Duodenal mucosa (tissue), 2 donors: ENCODE measurements around the gene TM9SF4.

Experiments used
- H3K27ac ChIP-seq: one replicate; pipeline ENCODE4 v1.7.0; 2013; ENCODE audit warnings: low read depth, low read length
- H3K27me3 ChIP-seq, 2 donors: one replicate each; pipeline ENCODE4 v1.7.0; 2013; ENCODE audit warnings: low read length in 2 of 2, control low read depth in 1 of 2; ENCODE audit not compliant: insufficient read depth in 2 of 2, control insufficient read depth in 1 of 2
- H3K36me3 ChIP-seq, 2 donors: one replicate each; pipeline ENCODE4 v1.7.0; 2013; ENCODE audit warnings: low read length in 2 of 2, control low read depth in 1 of 2; ENCODE audit not compliant: insufficient read depth in 2 of 2, control insufficient read depth in 1 of 2
- H3K4me1 ChIP-seq, 2 donors: one replicate each; pipeline ENCODE4 v1.7.0; 2013; ENCODE audit warnings: low read length in 2 of 2, control low read depth in 1 of 2; ENCODE audit not compliant: insufficient read depth in 2 of 2, control insufficient read depth in 1 of 2
- H3K4me3 ChIP-seq, 2 donors: one replicate each; pipeline ENCODE4 v1.7.0; 2013; ENCODE audit warnings: low read length in 2 of 2, low read depth in 1 of 2
- H3K9ac ChIP-seq, 2 donors: one replicate each; pipeline ENCODE4 v1.7.0; 2013; ENCODE audit warnings: low read length in 2 of 2, low read depth in 1 of 2
- H3K9me3 ChIP-seq, 2 donors: one replicate each; pipeline ENCODE4 v1.7.0; 2013; ENCODE audit warnings: low read length in 2 of 2, control low read depth in 1 of 2; ENCODE audit not compliant: control insufficient read depth in 1 of 2

The TM9SF4 gene, protein sequence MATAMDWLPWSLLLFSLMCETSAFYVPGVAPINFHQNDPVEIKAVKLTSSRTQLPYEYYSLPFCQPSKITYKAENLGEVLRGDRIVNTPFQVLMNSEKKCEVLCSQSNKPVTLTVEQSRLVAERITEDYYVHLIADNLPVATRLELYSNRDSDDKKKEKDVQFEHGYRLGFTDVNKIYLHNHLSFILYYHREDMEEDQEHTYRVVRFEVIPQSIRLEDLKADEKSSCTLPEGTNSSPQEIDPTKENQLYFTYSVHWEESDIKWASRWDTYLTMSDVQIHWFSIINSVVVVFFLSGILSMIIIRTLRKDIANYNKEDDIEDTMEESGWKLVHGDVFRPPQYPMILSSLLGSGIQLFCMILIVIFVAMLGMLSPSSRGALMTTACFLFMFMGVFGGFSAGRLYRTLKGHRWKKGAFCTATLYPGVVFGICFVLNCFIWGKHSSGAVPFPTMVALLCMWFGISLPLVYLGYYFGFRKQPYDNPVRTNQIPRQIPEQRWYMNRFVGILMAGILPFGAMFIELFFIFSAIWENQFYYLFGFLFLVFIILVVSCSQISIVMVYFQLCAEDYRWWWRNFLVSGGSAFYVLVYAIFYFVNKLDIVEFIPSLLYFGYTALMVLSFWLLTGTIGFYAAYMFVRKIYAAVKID

DNA sequence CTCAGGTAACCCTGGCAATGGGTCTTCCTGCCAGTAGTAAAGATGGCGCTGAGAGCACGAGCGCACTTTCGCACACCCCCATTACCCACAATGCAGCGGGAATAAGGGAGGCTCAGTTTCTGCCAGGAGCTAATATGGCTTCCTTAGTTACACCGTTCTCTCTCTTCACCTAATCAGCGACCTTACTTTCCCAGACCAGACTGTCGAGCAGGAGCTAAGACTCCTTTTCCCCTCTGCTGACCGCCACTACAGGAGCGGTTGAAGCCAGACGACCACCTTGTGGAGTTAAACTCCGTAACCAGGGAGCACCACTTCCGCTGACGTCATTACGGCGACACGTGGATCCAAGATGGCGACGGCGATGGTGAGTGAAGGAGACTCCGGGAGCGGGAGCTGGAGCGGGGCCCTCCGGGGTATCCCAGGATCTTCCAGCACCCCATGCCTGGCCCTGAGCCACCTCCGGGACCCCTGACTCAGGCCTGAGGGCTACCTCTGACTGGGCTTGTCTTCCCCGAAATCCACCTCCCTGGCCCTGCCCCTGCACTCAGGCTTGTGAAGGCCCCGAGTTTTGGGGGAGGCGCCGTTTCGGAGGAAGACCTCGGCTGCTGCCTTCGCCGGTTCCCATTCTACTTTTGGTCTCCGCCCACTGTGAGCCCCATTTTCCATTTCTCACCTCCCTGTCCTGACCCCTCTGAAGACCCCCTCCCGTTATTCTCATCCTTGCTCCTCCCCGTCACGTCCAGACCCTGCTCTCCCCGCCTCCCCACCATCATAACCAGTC, at the start of gene TM9SF4:
TM9SF4 (plus strand) TSS at position 323 of the 781 bp plus-strand sequence; CDS start at position 350, 27 bp downstream.
- H3K4me3 ChIP-seq = peak within 1 kb of the TSS; percentile 91 to 100
- H3K4me1 ChIP-seq = peaks cover 37 to 39% of the 10 kb centered on the region in 2 donors
- no peaks in the 10 kb centered on the region for H3K9me3 ChIP-seq

DNA sequence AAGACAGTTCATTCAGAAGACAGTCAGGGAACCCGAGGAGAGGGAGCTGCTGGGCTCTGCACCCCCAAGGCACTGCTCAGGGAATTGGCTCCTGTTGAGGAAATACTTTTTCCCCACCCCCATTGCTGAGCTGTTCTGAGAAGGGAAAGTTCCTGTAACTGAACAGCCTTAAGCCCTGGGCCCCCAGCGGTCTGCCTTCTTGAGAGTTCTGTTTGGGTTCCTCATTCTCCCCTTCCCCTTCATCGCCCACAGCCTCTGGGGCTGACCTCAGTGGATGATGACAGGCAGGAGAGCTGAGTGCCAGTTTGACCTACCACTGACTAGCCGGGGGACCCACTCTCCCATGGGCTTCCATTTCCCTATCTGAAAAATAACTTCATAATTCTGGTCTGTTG, 46.7 kb upstream of the TM9SF4 start:
- Histone ChIP-seq H3K36me3 (no peaks in the 10 kb centered on the region), H3K9me3 (no peaks in the 10 kb centered on the region), H3K4me3 (no peak overlapping the region), H3K27ac (no peak overlapping the region), H3K4me1 (no peaks in the 10 kb centered on the region), H3K27me3 (peaks cover 7 to 9% of the 10 kb centered on the region in 2 donors), H3K9ac (no peak overlapping the region)

More for the DNA sequence above, at the start of gene TM9SF4:
- Histone ChIP-seq H3K27me3 (peaks cover 0 to 3% of the 10 kb centered on the region in 2 donors), H3K36me3 (no peaks in the 10 kb centered on the region), H3K27ac (peak within 1 kb of the TSS; percentile 98), H3K9ac (peak within 1 kb of the TSS; percentile 98 to 100)

DNA sequence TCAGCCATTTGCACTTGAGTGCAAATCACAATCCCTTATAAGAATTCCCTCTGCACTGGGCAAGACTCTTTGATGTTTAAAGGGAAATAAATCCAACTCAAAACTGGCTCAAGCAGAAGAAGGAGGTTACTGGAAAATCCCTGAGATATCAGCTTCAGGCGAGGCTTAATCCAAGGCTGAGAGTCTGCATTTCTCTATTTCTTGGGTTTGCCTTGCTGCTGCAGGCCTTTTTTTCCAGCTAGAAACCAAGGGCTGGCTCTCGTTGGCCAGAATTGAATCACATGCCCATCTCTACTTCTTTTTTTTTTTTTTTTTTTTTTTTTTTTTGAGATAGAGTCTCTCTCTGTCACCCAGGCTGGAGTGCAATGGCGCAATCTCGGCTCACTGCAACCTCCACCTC, 45.8 kb upstream of the TM9SF4 start:
- Histone ChIP-seq H3K27ac (no peak overlapping the region), H3K9me3 (no peaks in the 10 kb centered on the region), H3K27me3 (peaks cover 4% of the 10 kb centered on the region in 2 donors), H3K9ac (no peak overlapping the region), H3K36me3 (no peaks in the 10 kb centered on the region), H3K4me3 (no peak overlapping the region), H3K4me1 (no peaks in the 10 kb centered on the region)

DNA sequence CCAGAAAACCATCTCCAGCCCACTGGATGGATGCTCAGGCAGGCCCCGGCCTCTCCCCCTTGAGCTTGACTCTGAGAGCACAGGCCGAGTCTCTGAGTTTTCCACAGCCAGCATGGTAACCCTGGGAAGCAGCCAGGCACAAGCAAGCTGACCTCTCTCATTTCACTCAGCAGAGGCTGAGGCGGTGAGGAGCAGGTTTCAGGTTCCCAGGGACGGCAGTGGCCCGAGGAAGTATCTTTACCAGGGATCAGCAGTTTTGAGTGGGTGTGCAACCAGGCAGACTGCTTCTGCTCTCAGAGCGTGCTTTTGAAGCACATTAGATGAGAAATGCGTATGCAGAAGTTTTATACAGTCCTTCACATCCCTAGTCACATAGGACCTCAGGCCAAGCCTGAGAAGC, 44.8 kb upstream of the TM9SF4 start:
- H3K4me3 ChIP-seq = no peak overlapping the region
- no peaks in the 10 kb centered on the region for H3K36me3 ChIP-seq
- peaks cover 0 to 5% of the 10 kb centered on the region in 2 donors for H3K27me3 ChIP-seq
- no peak overlapping the region for H3K9ac ChIP-seq
- no peak overlapping the region for H3K27ac ChIP-seq
- no peaks in the 10 kb centered on the region for H3K4me1 ChIP-seq
- no peaks in the 10 kb centered on the region for H3K9me3 ChIP-seq

DNA sequence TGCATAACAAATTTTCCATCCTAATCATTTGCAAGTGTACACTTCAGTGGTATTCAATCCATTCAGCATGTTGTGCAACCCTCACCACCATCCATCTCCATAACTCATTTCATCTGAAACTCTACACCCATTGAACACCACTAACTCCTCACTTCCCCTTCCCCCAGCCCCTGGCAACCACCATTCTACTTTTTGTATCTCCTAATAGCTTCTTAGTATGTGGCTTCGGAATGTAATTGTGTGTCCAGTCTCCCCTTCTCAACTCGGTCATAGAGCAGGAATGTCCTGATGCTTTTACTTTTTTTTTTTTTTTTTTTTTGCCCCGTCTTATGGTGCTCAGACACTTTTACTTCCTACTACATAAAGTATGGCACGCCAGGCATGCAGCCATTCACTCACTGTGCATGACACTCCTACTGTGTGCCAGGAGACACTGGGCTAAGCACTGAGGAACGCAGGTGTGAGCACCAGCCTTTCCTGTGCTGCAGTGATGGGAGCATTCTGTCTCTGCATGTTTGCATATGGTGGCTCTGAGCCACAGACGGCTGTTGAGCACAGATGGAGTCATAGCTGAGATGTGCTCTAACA, 42.2 kb upstream of the TM9SF4 start:
- peaks cover 0 to 3% of the 10 kb centered on the region in 2 donors for H3K4me1 ChIP-seq
- no peak overlapping the region for H3K27ac ChIP-seq
- no peak overlapping the region for H3K4me3 ChIP-seq

DNA sequence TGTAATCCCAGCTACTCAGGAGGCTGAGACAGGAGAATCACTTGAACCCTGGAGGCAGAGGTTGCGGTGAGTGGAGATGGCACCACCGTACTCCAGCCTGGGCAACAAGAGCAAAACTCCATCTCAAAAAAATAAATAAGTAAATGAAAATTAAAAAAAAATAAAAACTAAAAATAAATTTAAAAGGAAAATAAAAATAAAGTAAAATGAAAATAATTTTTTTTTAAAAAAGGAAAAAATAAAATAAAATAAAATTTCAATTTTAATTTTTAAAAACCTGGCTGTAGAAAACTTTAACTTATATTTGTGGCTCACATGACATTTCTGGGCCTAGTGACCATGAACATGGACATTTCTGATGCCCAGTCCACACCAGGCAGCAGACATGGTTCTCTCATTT, 41.3 kb upstream of the TM9SF4 start:
- Histone ChIP-seq H3K36me3 (no peaks in the 10 kb centered on the region), H3K4me3 (no peak overlapping the region), H3K9ac (no peak overlapping the region), H3K9me3 (no peaks in the 10 kb centered on the region), H3K27ac (no peak overlapping the region), H3K4me1 (peaks cover 0 to 3% of the 10 kb centered on the region in 2 donors), H3K27me3 (peaks cover 0 to 5% of the 10 kb centered on the region in 2 donors)

More for the DNA sequence above, 42.2 kb upstream of the TM9SF4 start:
- Histone ChIP-seq H3K36me3 (no peaks in the 10 kb centered on the region), H3K9me3 (no peaks in the 10 kb centered on the region), H3K27me3 (peaks cover 0 to 5% of the 10 kb centered on the region in 2 donors), H3K9ac (no peak overlapping the region)

DNA sequence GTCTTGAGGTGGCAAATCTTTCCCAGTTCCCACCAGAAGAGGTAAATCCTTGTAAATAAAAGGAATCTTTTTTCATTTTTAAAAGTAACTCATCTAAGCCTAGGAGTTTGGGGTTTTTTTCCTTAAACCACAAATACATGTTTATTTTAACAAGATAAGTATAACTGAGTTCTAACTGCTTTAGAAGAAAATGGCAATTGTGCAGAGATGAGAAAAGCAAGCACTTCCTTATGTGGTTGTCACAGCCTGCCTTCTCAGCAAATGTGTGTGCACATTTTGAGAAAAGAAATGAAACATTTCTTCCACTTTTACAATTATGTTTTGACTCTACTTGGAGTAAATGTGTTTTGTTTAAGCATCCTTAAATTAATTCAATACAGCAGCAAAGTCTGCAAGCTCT, 39.8 kb upstream of the TM9SF4 start:
- H3K36me3 ChIP-seq = no peaks in the 10 kb centered on the region
- peaks cover 0 to 5% of the 10 kb centered on the region in 2 donors for H3K27me3 ChIP-seq
- H3K4me3 ChIP-seq = no peak overlapping the region
- H3K4me1 ChIP-seq = peaks cover 0 to 3% of the 10 kb centered on the region in 2 donors
- H3K9ac ChIP-seq = no peak overlapping the region
- H3K9me3 ChIP-seq = no peaks in the 10 kb centered on the region
- H3K27ac ChIP-seq = no peak overlapping the region

DNA sequence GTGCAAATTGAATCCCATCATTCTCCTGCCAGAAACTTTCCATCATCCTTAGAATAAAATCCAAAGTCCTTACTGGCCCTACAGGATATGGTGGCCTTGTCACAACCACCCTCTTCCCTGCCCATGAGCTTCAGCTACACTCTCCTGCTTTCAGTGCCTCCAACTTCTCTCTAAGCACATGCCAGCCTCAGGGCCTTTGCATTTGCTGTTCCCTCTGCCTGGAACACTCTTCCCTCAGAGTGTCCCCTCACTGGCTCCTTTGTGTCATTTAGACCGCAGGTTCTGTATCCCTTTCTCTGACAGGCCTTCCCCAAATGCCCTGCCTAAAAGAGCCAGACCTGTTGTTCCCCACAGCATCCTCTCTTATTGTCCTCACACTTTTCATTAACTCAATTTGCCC, 39.2 kb upstream of the TM9SF4 start:
- Histone ChIP-seq H3K9ac (no peak overlapping the region), H3K9me3 (no peaks in the 10 kb centered on the region), H3K27me3 (peaks cover 0 to 5% of the 10 kb centered on the region in 2 donors), H3K4me1 (peaks cover 0 to 3% of the 10 kb centered on the region in 2 donors), H3K36me3 (no peaks in the 10 kb centered on the region), H3K4me3 (no peak overlapping the region), H3K27ac (no peak overlapping the region)

DNA sequence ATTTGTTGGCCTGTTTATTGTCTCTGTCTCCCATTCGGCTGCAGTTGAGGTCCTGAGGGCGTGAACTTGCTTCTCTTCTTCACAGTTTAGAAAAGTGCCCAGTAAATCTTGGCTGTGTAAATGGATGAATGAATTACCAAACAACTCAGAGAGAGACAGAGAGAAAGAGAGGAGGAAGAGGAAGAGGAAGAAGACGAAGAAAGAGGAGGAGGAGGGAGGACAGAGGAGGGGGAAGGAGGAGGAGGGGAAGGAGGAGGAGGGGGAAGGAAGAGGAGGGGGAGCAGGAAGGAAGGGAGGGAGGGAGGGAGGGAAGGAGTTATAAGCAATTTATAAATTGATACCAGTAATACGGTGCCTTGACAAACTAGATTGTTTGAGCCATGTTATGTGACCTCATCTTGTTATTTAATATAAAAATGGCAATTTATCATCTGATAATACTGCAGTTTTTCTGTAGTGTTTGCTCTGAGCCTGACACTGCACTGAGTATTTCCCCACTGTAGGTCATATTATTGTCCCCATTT, 38.8 kb upstream of the TM9SF4 start:
- Histone ChIP-seq H3K4me3 (no peak overlapping the region), H3K9ac (no peak overlapping the region), H3K36me3 (no peaks in the 10 kb centered on the region), H3K27me3 (peaks cover 0 to 5% of the 10 kb centered on the region in 2 donors), H3K4me1 (peaks cover 0 to 3% of the 10 kb centered on the region in 2 donors), H3K9me3 (no peaks in the 10 kb centered on the region), H3K27ac (no peak overlapping the region)
